HG03095 (cell line): ENCODE data around the gene TMEM9.

Source experiments
- ATAC-seq: cut with Tn5 transposase; IDR thresholded peaks from one replicate; pipeline ENCODE4 v1.9.1; 2021; ENCODE audit warnings: moderate library complexity; ENCODE audit not compliant: unreplicated experiment

TMEM9 gene

GRCh38 chr1:201154389-201155165 is at the start of gene TMEM9:
Gene TMEM9 (minus strand): TSS chr1:201154474. CDS start chr1:201153923, 551 bp downstream.
- ATAC-seq, result peak; percentile 96

GRCh38 chr1:201198598-201198997 is 44.3 kb upstream of the TMEM9 start:
- no peak for ATAC-seq

- ATAC-seq, result no peak
Observed at GRCh38 chr1:201194046-201194445, 39.8 kb upstream of the TMEM9 start.

- ATAC-seq, result no peak
Observed at GRCh38 chr1:201192261-201192788, 38.1 kb upstream of the TMEM9 start.

GRCh38 chr1:201191653-201192260 is 37.5 kb upstream of the TMEM9 start:
- no peak for ATAC-seq

GRCh38 chr1:201190624-201191051 is 36.4 kb upstream of the TMEM9 start, which contains the start of gene IGFN1:
Gene IGFN1 (plus strand): TSS chr1:201190824. CDS start chr1:201193294, 2,470 bp downstream.
- no peak for ATAC-seq

- ATAC-seq, result no peak
Observed at GRCh38 chr1:201190005-201190404, 35.7 kb upstream of the TMEM9 start.

- ATAC-seq, result no peak
Observed at GRCh38 chr1:201189085-201189484, 34.8 kb upstream of the TMEM9 start.

- ATAC-seq, result no peak
Observed at GRCh38 chr1:201186192-201186591, 31.9 kb upstream of the TMEM9 start.

GRCh38 chr1:201185527-201186128 is 31.4 kb upstream of the TMEM9 start:
- no peak for ATAC-seq

GRCh38 chr1:201185123-201185453 is 30.8 kb upstream of the TMEM9 start:
- ATAC-seq, result no peak

GRCh38 chr1:201184307-201185122 is 30.2 kb upstream of the TMEM9 start:
- no peak for ATAC-seq

- ATAC-seq, result no peak
Observed at GRCh38 chr1:201183753-201184152, 29.5 kb upstream of the TMEM9 start.

GRCh38 chr1:201183209-201183608 is 28.9 kb upstream of the TMEM9 start:
- ATAC-seq, result no peak

- no peak for ATAC-seq
Observed at GRCh38 chr1:201181726-201182125, 27.5 kb upstream of the TMEM9 start.

- no peak for ATAC-seq
Observed at GRCh38 chr1:201181323-201181722, 27.0 kb upstream of the TMEM9 start.

GRCh38 chr1:201180901-201181300 is 26.6 kb upstream of the TMEM9 start:
- ATAC-seq, result no peak

- ATAC-seq, result no peak
Observed at GRCh38 chr1:201180141-201180540, 25.9 kb upstream of the TMEM9 start.

GRCh38 chr1:201178718-201179117 is 24.4 kb upstream of the TMEM9 start:
- no peak for ATAC-seq

GRCh38 chr1:201176940-201177339 is 22.7 kb upstream of the TMEM9 start:
- no peak for ATAC-seq
